LNCaP clone FGC (cell line): Measurements from ENCODE around the gene SPPL3.
A peak's percentile ranks its signal among the peaks of the same experiment; 100 is the strongest.

Experiments used
- DNase-seq: peaks from one replicate; pipeline ENCODE4 v3.0.0-alpha.2; 2011; ENCODE audit warnings: low read depth
- H3K4me3 ChIP-seq: 2 replicates; pipeline ENCODE4 v1.5.1; 2011; ENCODE audit warnings: mild to moderate bottlenecking, low read depth, low read length, control low read depth
- TF ChIP-seq, protein P1 (sequence below): IDR thresholded peaks from 2 replicates; pipeline ENCODE4 v1.5.1; 2012; ENCODE audit warnings: mild to moderate bottlenecking; ENCODE audit not compliant: control insufficient read depth, insufficient read depth; ENCODE audit errors: extremely low read depth

Gene SPPL3

DNA sequence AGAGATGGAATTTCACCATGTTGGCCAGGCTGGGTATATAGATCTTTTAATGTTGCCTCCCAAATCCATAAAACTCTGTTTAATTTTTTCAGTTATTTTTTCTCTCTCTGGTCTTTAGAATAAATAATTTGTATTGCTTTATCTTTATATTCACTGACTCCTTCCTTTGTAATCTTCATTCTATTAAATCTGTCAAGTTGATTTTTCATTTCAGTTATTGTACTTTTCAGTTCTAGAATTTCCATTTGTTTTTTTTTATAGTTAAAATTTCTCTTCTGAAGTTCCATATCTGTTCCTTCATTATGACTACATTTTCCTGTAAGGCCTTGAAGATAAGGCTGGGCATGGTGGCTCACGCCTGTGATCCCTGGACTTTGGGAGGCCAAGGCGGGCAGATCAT lies 13.6 kb upstream of the SPPL3 start:
- DNase-seq = no peak
- H3K4me3 ChIP-seq = no peak overlapping the region
- TF ChIP-seq, protein P1, sequence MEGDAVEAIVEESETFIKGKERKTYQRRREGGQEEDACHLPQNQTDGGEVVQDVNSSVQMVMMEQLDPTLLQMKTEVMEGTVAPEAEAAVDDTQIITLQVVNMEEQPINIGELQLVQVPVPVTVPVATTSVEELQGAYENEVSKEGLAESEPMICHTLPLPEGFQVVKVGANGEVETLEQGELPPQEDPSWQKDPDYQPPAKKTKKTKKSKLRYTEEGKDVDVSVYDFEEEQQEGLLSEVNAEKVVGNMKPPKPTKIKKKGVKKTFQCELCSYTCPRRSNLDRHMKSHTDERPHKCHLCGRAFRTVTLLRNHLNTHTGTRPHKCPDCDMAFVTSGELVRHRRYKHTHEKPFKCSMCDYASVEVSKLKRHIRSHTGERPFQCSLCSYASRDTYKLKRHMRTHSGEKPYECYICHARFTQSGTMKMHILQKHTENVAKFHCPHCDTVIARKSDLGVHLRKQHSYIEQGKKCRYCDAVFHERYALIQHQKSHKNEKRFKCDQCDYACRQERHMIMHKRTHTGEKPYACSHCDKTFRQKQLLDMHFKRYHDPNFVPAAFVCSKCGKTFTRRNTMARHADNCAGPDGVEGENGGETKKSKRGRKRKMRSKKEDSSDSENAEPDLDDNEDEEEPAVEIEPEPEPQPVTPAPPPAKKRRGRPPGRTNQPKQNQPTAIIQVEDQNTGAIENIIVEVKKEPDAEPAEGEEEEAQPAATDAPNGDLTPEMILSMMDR = no peak

DNA sequence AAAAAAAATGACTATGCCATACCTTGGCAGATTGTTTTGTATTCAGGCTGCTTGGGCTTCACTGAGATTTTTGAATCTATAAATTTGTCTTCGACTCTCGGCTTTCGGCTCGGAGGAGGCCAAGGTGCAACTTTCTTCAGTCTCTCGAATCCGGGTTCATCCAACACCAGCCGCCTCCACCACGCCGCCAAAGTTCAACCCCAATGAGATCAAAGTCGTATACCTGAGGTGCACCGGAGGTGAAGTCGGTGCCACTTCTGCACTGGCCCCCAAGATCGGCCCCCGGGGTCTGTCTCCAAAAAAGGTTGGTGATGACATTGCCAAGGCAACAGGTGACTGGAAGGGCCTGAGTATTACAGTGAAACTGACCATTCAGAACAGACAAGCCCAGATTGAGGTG lies 12.4 kb upstream of the SPPL3 start:
- no peak overlapping the region for H3K4me3 ChIP-seq
- no peak for DNase-seq

DNA sequence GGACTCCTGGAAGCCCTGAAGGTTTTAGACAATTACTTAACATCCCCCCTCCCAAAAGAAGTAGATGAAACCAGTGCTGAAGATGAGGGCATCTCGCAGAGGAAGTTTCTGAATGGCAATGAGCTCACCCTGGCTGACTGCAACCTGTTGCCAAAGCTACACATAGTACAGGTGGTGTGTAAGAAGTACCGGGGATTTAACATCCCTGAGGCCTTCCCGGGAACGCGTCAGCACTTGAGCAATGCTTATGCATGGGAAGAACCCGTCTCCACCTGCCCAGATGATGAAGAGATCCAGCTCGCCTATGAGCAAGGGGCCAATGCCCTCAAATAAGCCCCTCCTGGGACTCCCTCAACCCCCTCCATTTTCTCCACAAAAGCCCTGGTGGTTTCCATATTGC lies 10.6 kb upstream of the SPPL3 start:
- H3K4me3 ChIP-seq = no peak overlapping the region
- TF ChIP-seq, protein P1 = no peak
- no peak for DNase-seq

More for the DNA sequence above, 12.4 kb upstream of the SPPL3 start:
- TF ChIP-seq, protein P1 = no peak

DNA sequence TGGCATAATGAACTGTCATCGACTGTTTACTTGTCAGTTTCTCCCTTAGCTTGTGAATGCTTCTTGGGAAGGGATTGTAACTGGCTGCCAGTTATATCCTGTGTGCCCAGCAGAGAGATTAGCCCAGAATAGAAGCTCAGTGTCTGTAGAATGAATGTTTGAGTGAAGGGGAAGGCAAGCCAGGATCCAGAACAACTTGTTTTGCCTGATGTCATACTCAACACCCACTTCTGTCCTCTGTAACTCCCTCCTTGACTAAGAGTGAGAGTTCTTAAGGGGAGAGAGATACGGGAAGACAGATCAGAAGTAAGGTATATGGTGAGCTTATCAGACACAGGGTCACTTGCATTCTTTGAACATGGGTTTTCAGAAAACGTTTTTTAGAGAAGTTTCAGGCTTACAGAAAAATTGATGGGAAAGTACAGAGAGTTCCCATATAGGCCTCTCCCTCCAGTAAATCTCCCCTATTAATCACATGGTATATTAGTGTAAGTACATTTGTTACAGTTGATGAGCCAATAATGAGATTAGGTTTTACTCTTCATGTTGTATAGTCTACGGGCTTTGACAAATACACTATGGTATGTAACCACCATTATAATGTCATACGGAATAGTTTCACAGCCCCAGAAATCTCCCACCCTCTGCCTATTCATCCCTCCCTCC lies 5.6 kb upstream of the SPPL3 start:
- no peak overlapping the region for H3K4me3 ChIP-seq
- TF ChIP-seq, protein P1 = no peak
- no peak for DNase-seq

DNA sequence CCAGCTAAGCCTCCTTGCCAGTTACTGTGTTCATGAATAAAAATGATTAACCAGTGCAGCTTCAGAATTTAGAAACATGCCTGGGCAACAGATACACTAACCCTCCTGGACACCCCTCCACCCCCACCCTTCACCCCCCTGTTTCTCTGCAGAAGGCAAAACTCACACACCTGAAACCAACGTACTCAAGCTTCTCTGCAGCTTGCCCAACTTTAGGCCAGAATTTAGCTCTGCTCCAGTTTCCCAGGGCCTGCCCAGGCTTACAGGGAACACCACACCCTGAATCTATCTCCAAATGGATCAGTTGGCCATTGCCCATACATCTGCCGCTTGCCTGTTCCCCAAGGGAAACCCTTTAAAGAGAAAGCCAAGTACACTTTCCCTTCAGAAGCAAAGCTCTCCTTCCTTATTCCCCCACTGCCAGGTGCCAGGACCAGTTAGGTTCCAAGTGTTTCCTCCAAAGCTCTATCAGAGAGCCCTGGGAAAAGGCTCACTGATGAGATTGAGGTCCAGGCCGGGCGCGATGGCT lies 1.8 kb upstream of the SPPL3 start:
- TF ChIP-seq, protein P1 = no peak
- H3K4me3 ChIP-seq = no peak overlapping the region
- DNase-seq = no peak

DNA sequence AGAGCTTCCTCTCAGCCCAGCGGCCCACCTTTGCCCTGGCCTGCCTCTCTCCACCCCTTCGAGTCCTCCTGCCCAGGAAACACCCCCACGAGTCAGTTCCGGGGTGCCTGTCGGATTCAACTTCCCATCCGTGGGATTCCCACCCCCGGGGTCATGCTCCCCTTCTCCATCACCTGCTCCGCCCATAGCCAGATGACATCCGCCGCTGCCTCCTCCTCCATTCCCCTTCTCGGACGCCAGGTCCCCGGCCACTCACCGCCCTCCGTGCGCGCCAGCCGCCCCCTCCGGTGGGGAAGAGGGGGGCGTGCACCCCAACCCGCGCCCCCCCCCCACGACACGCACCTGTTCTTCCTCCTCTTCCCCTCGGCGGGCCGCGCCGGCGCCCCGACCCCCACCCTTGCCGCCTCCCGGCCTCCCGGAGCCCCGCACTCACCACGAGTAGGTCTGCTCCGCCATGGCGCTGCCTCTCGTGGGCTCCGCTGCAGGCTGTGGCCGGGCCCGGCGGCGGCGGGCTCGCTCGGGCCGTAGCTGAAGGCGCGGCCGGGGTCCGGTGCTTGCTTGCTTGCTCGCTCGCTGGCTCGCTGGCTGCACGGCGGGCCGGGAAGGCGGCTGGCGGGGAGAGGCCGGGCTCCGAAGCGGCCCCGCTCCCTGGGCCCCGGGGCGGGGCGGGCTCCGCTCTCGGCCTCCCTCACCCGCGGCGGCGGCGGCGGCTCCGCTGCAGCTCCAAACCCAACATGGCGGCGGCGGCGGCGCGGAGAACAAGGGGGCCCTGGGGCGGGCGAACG lies 554 bp downstream of the SPPL3 start:
- DNase-seq = no peak
- TF ChIP-seq, protein P1 = no peak
- H3K4me3 ChIP-seq = peak overlapping the region; percentile 83
